Esophagus squamous epithelium (tissue), 4 donors: Measurements from ENCODE around the gene DMRTB1.

ENCODE experiments used
- CTCF ChIP-seq, 6 experiments: fragments of 450-650 bp in 4 of 6; fragments of 200-600 bp in 2 of 6; sonication (generic) in 2 of 6; IDR thresholded peaks; one replicate each; pipeline ENCODE4 v1.5.1; 2016 to 2019; ENCODE audit warnings: antibody characterized with exemption in 6 of 6, mild to moderate bottlenecking in 4 of 6, moderate library complexity in 4 of 6
- POLR2A ChIP-seq, 4 donors: fragments of 450-650 bp; IDR thresholded peaks; one replicate each; pipeline ENCODE4 v1.6.1; 2017; ENCODE audit warnings: antibody characterized with exemption in 4 of 4, mild to moderate bottlenecking in 4 of 4, moderate library complexity in 3 of 4

- TF ChIP-seq CTCF (IDR thresholded peaks at IDR 0.05), result no peak
- TF ChIP-seq POLR2A (IDR thresholded peaks at IDR 0.05), result no peak
Observed at GRCh38 chr1:53502641-53503432, 43.6 kb downstream of the DMRTB1 start.
